Panc1 (cell line): ENCODE data around the gene NXPH3. TPM values are rescaled to one million over a fixed set of nuclear protein-coding genes. Genes with fewer than 3 reads are reported as not detected.

ENCODE experiments used
- ATAC-seq: fragments of 200-7000 bp; cut with Tn5 transposase; 2 replicates; pipeline ENCODE4 v1.9.1; 2020; ENCODE audit warnings: mild to moderate bottlenecking, moderate library complexity
- BruUV-seq: library from RNA; stranded (reverse); fragments of 400-500 nt; replicated peaks from 2 replicates; lab custom pipeline; 2021; lab: Mats Ljungman, UMichigan
- CTCF ChIA-PET: fragments of 300-600 bp; sonication (Branson Sonifier 250); formaldehyde crosslinking; loops from one replicate; lab custom pipeline; 2022; ENCODE audit warnings: antibody characterized with exemption; lab: Charles Lee
- POLR2A ChIA-PET: fragments of 300-600 bp; sonication (Branson Sonifier 250); formaldehyde crosslinking; loops from one replicate; lab custom pipeline; 2022; ENCODE audit warnings: antibody characterized with exemption; lab: Charles Lee
- DNase-seq: peaks from one replicate; pipeline ENCODE4 v3.0.0-alpha.2; 2010; ENCODE audit warnings: low read depth, low spot score
- H3K27ac ChIP-seq: 2 replicates; pipeline ENCODE4 v1.5.1; 2011; ENCODE audit warnings: mild to moderate bottlenecking, low read length, inconsistent platforms
- H3K27me3 ChIP-seq: fragments of 200-500 bp; sonication (Bioruptor generic); 2 replicates; pipeline ENCODE4 v1.6.0; 2014; ENCODE audit warnings: low read length, inconsistent platforms; ENCODE audit not compliant: control insufficient read depth, insufficient read depth
- H3K36me3 ChIP-seq: fragments of 200-500 bp; sonication (Bioruptor generic); 2 replicates; pipeline ENCODE4 v1.5.1; 2014; ENCODE audit warnings: inconsistent platforms, mild to moderate bottlenecking, low read length, moderate library complexity; ENCODE audit not compliant: control insufficient read depth, insufficient read depth
- H3K4me1 ChIP-seq: 2 replicates; pipeline ENCODE4 v1.5.1; 2011; ENCODE audit warnings: inconsistent platforms, mild to moderate bottlenecking, low read length, moderate library complexity; ENCODE audit not compliant: control insufficient read depth, insufficient read depth
- H3K4me3 ChIP-seq, 2 experiments: 2 replicates each; pipeline ENCODE4 v1.5.1; 2011 to 2012; ENCODE audit warnings: low read depth in 2 of 2, low read length in 2 of 2, mild to moderate bottlenecking in 2 of 2, inconsistent platforms in 1 of 2, moderate library complexity in 1 of 2
- H3K9me3 ChIP-seq: fragments of 200-500 bp; sonication (Bioruptor generic); 2 replicates; pipeline ENCODE4 v1.5.1; 2014; ENCODE audit warnings: low read depth, mild to moderate bottlenecking, inconsistent platforms, low read length, moderate library complexity; ENCODE audit not compliant: control insufficient read depth, insufficient read depth
- CTCF ChIP-seq: fragments of 450-650 bp; IDR thresholded peaks from 2 replicates; pipeline ENCODE4 v1.5.1; 2017; ENCODE audit warnings: mild to moderate bottlenecking
- POLR2AphosphoS5 ChIP-seq: IDR thresholded peaks from 2 replicates; pipeline ENCODE4 v1.6.1; 2012; ENCODE audit warnings: mild to moderate bottlenecking, low read depth, low read length, moderate library complexity
- REST ChIP-seq, 2 experiments: IDR thresholded peaks; 2 replicates each; pipeline ENCODE4 v1.6.1; 2011 to 2012; ENCODE audit warnings: low read depth in 2 of 2, control low read depth in 1 of 2, low read length in 1 of 2, mild to moderate bottlenecking in 1 of 2, moderate library complexity in 1 of 2; ENCODE audit not compliant: insufficient read depth in 1 of 2
- SIN3A ChIP-seq: IDR thresholded peaks from 2 replicates; pipeline ENCODE4 v1.6.1; 2012; ENCODE audit warnings: low read depth, mild to moderate bottlenecking, low read length, moderate library complexity, borderline replicate concordance; ENCODE audit not compliant: insufficient read depth
- TCF7L2 ChIP-seq: IDR thresholded peaks from 2 replicates; pipeline ENCODE4 v1.6.1; 2011; ENCODE audit warnings: mild to moderate bottlenecking, low read depth, low read length, inconsistent platforms
- in situ Hi-C: cut with HindIII; loops from 2 replicates; pipeline ENCODE4 v1.10.0; 2016; ENCODE audit warnings: low sequenced_read_pairs, low pct_unique_long_range_greater_than_20kb
- intact Hi-C: fragments of 100-400 bp; cut with micrococcal nuclease; formaldehyde crosslinking; loops from one replicate; pipeline ENCODE4 v1.10.0; 2022; ENCODE audit not compliant: unreplicated experiment
- total RNA-seq: library from RNA; stranded (reverse); gene quantifications from one replicate; pipeline ENCODE4 v1.2.1, GENCODE V29; 2021; ENCODE audit not compliant: unreplicated experiment

NXPH3 gene
- total RNA-seq, 1 experiment from 2014 or later: 0.57 TPM

- H3K36me3 ChIP-seq: peaks cover 12% of the 10 kb centered on the region; the same call in 1 of the 2 replicates
- intact Hi-C loops: no loop called here
- H3K9me3 ChIP-seq: no peaks in the 10 kb centered on the region
- H3K27me3 ChIP-seq: no peaks in the 10 kb centered on the region
- ATAC-seq: no peak
- BruUV-seq: no TSS peak
- H3K27ac ChIP-seq: no peak overlapping the region
- ChIA-PET POLR2A (no interaction called here), CTCF (no interaction called here)
- H3K4me1 ChIP-seq: no peaks in the 10 kb centered on the region
- H3K4me3 ChIP-seq: no peak overlapping the region
- TF ChIP-seq POLR2AphosphoS5 (no peak), SIN3A (no peak), TCF7L2 (no peak), REST (IDR thresholded peaks at IDR 0.05; ENCODE audit: insufficient read depth in 1 of 2, low read depth in 2 of 2, low read length in 1 of 2) (0 out of 4 replicates have a peak, but pooled peaks of 1 of the 2 experiments have one; percentile 20), CTCF (no peak)
- in situ Hi-C loops: no loop called here
- no peak for DNase-seq
Measured at GRCh38 chr17:49621946-49622529, 46.4 kb downstream of the NXPH3 start.

GRCh38 chr17:49624896-49625295 is 49.2 kb downstream of the NXPH3 start:
- TF ChIP-seq POLR2AphosphoS5: no peak
- no peak for TF ChIP-seq TCF7L2
- no peak for TF ChIP-seq SIN3A
- no peak for TF ChIP-seq REST (IDR thresholded peaks at IDR 0.05; ENCODE audit: insufficient read depth in 1 of 2, low read depth in 2 of 2, low read length in 1 of 2)
- H3K36me3 ChIP-seq: peaks cover 6% of the 10 kb centered on the region; the same call in 1 of the 2 replicates
- intact Hi-C loops (no loop called here), in situ Hi-C loops (no loop called here)
- no peaks in the 10 kb centered on the region for H3K4me1 ChIP-seq
- BruUV-seq: no TSS peak
- ChIA-PET POLR2A (interaction anchor here (0.5 kb wide), 1 partner anchor 22 kb away, joined by 4 read pairs; no protein-coding TSS in a partner anchor), CTCF (no interaction called here)
- no peaks in the 10 kb centered on the region for H3K9me3 ChIP-seq
- no peak for DNase-seq
- H3K27me3 ChIP-seq: no peaks in the 10 kb centered on the region
- H3K4me3 ChIP-seq: no peak overlapping the region
- ATAC-seq: no peak
- no peak overlapping the region for H3K27ac ChIP-seq
